GM20000 (cell line): ENCODE results near the gene CLEC4E.

Source experiments
- DNase-seq: peaks from one replicate; pipeline ENCODE4 v3.0.0; 2012; ENCODE audit warnings: low spot score
- TF ChIP-seq, protein P1 (sequence below): IDR thresholded peaks from 2 replicates; pipeline ENCODE4 v1.5.1; 2012; ENCODE audit warnings: mild to moderate bottlenecking, control low read depth; ENCODE audit errors: extremely low read depth, missing control alignments

The CLEC4E gene

DNA sequence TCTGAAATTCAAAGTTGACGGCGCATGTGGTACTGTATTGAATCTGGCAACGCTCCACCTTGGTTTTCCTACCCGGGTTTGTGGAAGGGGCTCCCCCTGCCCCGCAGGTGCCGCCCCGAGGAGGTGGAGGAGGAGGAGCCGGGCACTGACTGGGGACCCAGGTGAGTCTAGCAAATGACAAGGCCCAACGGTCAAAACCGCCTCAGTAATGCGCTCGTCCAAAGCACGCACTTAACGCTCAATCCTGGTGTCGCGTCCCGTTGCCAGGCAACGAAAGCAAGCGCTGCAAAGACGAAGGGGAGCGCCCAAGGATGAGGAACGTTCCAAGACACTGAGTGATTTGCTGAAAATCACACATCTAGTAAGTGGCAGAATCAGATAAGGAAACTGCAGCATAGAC, 24.0 kb upstream of the CLEC4E start:
- TF ChIP-seq, protein P1, sequence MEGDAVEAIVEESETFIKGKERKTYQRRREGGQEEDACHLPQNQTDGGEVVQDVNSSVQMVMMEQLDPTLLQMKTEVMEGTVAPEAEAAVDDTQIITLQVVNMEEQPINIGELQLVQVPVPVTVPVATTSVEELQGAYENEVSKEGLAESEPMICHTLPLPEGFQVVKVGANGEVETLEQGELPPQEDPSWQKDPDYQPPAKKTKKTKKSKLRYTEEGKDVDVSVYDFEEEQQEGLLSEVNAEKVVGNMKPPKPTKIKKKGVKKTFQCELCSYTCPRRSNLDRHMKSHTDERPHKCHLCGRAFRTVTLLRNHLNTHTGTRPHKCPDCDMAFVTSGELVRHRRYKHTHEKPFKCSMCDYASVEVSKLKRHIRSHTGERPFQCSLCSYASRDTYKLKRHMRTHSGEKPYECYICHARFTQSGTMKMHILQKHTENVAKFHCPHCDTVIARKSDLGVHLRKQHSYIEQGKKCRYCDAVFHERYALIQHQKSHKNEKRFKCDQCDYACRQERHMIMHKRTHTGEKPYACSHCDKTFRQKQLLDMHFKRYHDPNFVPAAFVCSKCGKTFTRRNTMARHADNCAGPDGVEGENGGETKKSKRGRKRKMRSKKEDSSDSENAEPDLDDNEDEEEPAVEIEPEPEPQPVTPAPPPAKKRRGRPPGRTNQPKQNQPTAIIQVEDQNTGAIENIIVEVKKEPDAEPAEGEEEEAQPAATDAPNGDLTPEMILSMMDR, result no peak
- DNase-seq, result no peak

DNA sequence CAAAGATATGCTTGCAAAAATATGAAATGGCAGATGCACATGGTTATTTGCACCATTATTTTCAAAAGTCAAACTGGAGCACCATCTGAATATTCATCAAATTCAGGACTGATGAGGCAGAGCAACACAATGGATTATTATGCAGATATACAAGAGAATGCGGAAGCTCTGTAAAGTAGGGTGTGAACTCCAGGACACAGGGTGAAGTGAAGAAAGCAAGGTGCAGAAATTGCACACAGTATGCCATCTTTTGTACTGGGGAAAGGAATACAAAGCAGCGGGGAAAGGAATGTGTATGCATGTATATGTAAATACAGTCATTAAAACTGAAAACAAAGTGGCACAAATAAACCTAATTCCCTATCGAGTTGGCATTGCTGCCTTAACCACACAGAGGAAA, 22.7 kb upstream of the CLEC4E start:
- TF ChIP-seq, protein P1, result no peak
- no peak for DNase-seq

DNA sequence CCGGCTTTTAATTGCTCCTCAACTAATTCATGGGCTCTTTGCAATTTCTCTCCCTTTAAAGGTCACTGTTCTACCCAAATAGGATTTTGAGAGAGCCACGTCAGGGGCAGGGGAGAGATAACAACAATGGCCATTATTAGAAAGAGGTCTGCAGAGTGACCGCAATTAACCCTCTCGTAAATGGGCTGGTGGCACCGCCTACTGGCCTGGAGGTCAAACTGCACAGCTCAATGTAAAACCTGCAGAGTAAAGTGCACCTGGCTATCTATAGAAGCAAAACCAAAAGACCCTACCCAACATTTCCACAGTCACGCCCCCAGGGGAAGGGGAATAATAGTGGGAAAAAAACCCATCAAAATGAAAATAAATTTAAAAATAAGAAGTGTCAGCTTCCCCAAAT, 21.6 kb upstream of the CLEC4E start:
- no peak for DNase-seq
- TF ChIP-seq, protein P1, result no peak

DNA sequence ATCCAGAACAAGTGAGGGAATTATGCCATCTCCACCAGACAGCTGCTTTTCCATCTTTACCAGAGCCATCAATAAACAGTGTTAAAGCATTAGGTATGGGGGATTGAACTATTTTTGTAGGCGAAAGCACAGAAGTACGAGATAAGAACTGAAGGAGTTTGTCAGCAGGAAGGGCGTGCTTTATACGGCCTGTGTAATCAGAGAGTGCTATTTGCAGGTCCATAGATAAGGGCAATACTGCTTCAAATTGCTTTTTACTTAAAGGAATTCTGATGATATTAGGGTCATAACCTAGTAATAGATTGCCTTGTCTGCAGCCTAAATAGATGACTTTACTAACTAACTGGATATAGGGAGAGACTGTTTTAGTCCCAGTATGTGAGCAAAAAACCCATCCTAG, 20.3 kb upstream of the CLEC4E start:
- DNase-seq, result no peak

DNA sequence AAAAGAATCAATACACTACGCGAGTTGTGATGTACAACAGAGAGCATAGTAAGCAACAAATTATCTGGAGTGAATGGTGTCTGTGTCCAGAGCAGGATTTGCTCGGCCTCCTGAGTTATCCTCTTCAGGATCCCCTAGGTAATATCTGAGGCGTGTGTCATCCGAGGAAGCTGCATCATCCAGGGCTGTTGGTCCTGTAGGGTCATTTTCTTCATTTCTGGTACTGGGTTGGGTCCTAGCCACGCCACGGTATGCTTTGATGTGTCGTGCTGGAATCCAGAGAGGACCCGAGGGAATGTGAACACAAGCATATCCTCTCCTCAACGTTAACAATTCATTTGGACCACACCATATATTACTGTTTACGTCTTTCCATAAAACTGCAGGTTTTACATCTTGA, 19.0 kb upstream of the CLEC4E start:
- TF ChIP-seq, protein P1, result no peak
- no peak for DNase-seq

More for the DNA sequence above, 20.3 kb upstream of the CLEC4E start:
- TF ChIP-seq, protein P1, result no peak

DNA sequence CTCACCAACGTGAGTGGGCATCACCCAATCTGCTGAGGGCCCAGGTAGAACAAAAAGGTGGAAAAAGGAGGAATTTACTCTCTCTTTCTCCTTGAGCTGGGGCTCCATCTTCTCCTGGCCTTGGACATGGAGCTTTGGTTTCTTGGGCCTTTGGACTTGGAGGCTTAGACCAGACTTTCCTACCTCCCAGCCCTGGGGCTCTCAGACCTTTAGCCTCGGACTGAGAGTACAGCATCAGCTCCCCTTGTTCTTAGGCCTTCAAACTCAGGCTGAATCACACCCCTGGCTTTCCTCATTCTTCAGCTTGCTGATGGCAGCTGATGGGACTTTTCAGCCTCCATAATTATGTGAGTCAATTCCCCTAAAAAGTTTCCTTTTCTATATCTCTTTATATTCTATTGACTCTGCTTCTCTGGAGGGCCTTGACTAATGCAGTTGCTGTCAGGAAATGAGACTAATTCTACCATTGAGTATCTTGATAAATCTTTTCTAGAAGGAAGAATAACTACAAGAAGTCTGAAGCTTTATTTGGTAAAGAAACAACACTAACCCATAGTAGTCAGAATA, 15.9 kb upstream of the CLEC4E start:
- TF ChIP-seq, protein P1, result no peak
- no peak for DNase-seq

DNA sequence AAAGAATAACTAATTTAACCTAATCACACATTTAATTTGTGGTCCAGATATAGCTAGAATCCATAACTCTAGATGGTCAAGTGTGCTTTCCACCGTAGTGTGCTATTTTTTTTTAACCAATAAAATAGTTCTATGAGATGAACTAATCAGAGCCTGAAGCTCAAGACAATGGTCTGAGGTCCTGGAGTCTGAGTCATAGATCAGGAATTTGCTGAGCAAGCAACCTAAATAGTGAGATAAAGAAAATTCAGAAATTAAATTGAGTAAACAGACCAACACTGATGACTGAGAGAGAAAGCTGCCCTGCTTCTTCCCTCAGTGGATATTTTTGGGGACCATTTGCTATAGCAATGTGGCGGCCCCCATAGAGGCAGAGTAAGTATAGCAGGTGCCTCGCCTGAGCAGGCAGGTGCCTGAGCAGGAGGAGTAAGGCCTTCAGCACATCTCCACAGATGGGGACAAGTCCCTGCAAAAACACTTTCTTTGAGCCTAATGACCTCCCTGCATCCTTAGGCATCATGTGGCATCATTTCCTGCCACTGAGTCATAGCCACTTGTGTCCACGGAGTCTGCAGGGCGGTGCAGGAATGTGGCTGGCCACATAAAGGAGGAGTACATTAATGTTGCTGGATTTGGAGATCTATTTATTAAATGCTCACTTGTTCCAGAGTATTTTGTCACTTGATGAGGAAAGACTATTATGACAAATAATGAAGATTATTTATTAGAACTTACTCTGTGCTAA, 13.9 kb upstream of the CLEC4E start:
- no peak for DNase-seq
- TF ChIP-seq, protein P1, result no peak
